H9 (cell line): ENCODE measurements around the gene MYRIP. TPM values are rescaled to one million over a fixed set of nuclear protein-coding genes. Genes with fewer than 3 reads are reported as not detected.

ENCODE experiments used
- DNase-seq: peaks from one replicate; pipeline ENCODE4 v3.0.0-alpha.2; 2017
- H2AFZ ChIP-seq: one replicate; pipeline ENCODE4 v1.6.1; 2013; ENCODE audit warnings: mild to moderate bottlenecking, low read length, control low read depth, moderate library complexity
- H2AK5ac ChIP-seq: 2 replicates; pipeline ENCODE4 v1.6.1; 2013; ENCODE audit warnings: low read length, control low read depth, mixed read lengths; ENCODE audit not compliant: insufficient read length
- H2BK120ac ChIP-seq: one replicate; pipeline ENCODE4 v1.6.1; 2013; ENCODE audit warnings: low read depth, mild to moderate bottlenecking, low read length, control low read depth, inconsistent platforms; ENCODE audit not compliant: poor library complexity, severe bottlenecking
- H2BK12ac ChIP-seq: 2 replicates; pipeline ENCODE4 v1.6.1; 2013; ENCODE audit warnings: low read length, control low read depth, mixed read lengths, low read depth; ENCODE audit not compliant: insufficient read length
- H2BK15ac ChIP-seq: 2 replicates; pipeline ENCODE4 v1.6.1; 2013; ENCODE audit warnings: low read depth, low read length, control low read depth
- H2BK20ac ChIP-seq: one replicate; pipeline ENCODE4 v1.6.1; 2013; ENCODE audit warnings: low read depth, mild to moderate bottlenecking, low read length, control low read depth, inconsistent platforms; ENCODE audit not compliant: poor library complexity, severe bottlenecking
- H2BK5ac ChIP-seq: 2 replicates; pipeline ENCODE4 v1.6.1; 2013; ENCODE audit warnings: low read length, control low read depth, mixed read lengths; ENCODE audit not compliant: insufficient read length
- H3K14ac ChIP-seq: 2 replicates; pipeline ENCODE4 v1.6.1; 2013; ENCODE audit warnings: low read length, control low read depth; ENCODE audit not compliant: insufficient read depth
- H3K18ac ChIP-seq: 2 replicates; pipeline ENCODE4 v1.6.1; 2013; ENCODE audit warnings: low read depth, mild to moderate bottlenecking, mixed read lengths, low read length, control low read depth; ENCODE audit not compliant: insufficient read length
- H3K23ac ChIP-seq: 2 replicates; pipeline ENCODE4 v1.6.1; 2013; ENCODE audit warnings: low read length, control low read depth, mixed read lengths, low read depth; ENCODE audit not compliant: insufficient read length
- H3K23me2 ChIP-seq: 2 replicates; pipeline ENCODE4 v1.6.1; 2013; ENCODE audit warnings: low read depth, mild to moderate bottlenecking, mixed read lengths, low read length, control low read depth; ENCODE audit not compliant: insufficient read length, poor library complexity, severe bottlenecking
- H3K27ac ChIP-seq: 2 replicates; pipeline ENCODE4 v1.5.1; 2013; ENCODE audit warnings: low read length, control low read depth, mixed read lengths, low read depth; ENCODE audit not compliant: insufficient read length
- H3K27me3 ChIP-seq: 2 replicates; pipeline ENCODE4 v1.6.1; 2013; ENCODE audit warnings: low read length, control low read depth, inconsistent platforms; ENCODE audit not compliant: insufficient read depth
- H3K4ac ChIP-seq: 2 replicates; pipeline ENCODE4 v1.6.1; 2013; ENCODE audit warnings: low read depth, mild to moderate bottlenecking, control low read depth, inconsistent platforms, low read length, moderate library complexity
- H3K4me1 ChIP-seq: 2 replicates; pipeline ENCODE4 v1.6.1; 2013; ENCODE audit warnings: low read length, control low read depth, inconsistent platforms; ENCODE audit not compliant: insufficient read depth
- H3K4me2 ChIP-seq: 2 replicates; pipeline ENCODE4 v1.6.1; 2013; ENCODE audit warnings: low read length, control low read depth, mixed read lengths; ENCODE audit not compliant: insufficient read length, insufficient read depth
- H3K56ac ChIP-seq: 2 replicates; pipeline ENCODE4 v1.6.1; 2013; ENCODE audit warnings: low read depth, mild to moderate bottlenecking, mixed read lengths, low read length, control low read depth; ENCODE audit not compliant: insufficient read length
- H3K79me1 ChIP-seq: 2 replicates; pipeline ENCODE4 v1.6.1; 2013; ENCODE audit warnings: low read depth, mild to moderate bottlenecking, moderate library complexity, low read length, control low read depth, inconsistent platforms; ENCODE audit not compliant: insufficient read depth, poor library complexity, severe bottlenecking
- H3K79me2 ChIP-seq: 2 replicates; pipeline ENCODE4 v1.6.1; 2013; ENCODE audit warnings: low read length, control low read depth, inconsistent platforms; ENCODE audit not compliant: insufficient read depth
- H3K9ac ChIP-seq: 2 replicates; pipeline ENCODE4 v1.6.1; 2013; ENCODE audit warnings: low read length, control low read depth, mixed read lengths; ENCODE audit not compliant: insufficient read length; ENCODE audit errors: extremely low read depth
- H3K9me3 ChIP-seq: one replicate; pipeline ENCODE4 v1.6.1; 2013; ENCODE audit warnings: low read depth, low read length, inconsistent platforms; ENCODE audit not compliant: control insufficient read depth
- H3T11ph ChIP-seq: one replicate; pipeline ENCODE4 v1.6.1; 2013; ENCODE audit warnings: mild to moderate bottlenecking, low read length, control low read depth, inconsistent platforms
- H4K20me1 ChIP-seq: one replicate; pipeline ENCODE4 v1.6.1; 2013; ENCODE audit not compliant: control insufficient read depth, insufficient read length, insufficient read depth
- H4K5ac ChIP-seq: 2 replicates; pipeline ENCODE4 v1.6.1; 2013; ENCODE audit warnings: low read depth, mild to moderate bottlenecking, mixed read lengths, low read length, control low read depth; ENCODE audit not compliant: insufficient read length
- H4K8ac ChIP-seq: replicated peaks from 2 replicates; pipeline ENCODE4 v1.6.1; 2013; ENCODE audit warnings: low read length, control low read depth, mixed read lengths, low read depth; ENCODE audit not compliant: insufficient read length
- H4K91ac ChIP-seq: 2 replicates; pipeline ENCODE4 v1.6.1; 2013; ENCODE audit warnings: low read depth, mild to moderate bottlenecking, moderate library complexity, mixed read lengths, low read length, control low read depth; ENCODE audit not compliant: insufficient read length
- H3K27ac Mint-ChIP-seq, 3 experiments: 2 replicates in 2 of 3; 3 replicates in 1 of 3; pipeline ENCODE4 v1.8.0; 2020 to 2021; ENCODE audit warnings: mixed read lengths in 3 of 3, mild to moderate bottlenecking in 1 of 3, moderate library complexity in 1 of 3
- H3K27me3 Mint-ChIP-seq: 2 replicates; pipeline ENCODE4 v1.8.0; 2021; ENCODE audit warnings: low read depth, mild to moderate bottlenecking, moderate library complexity, mixed read lengths
- H3K36me3 Mint-ChIP-seq, 3 experiments: 2 replicates in 2 of 3; 3 replicates in 1 of 3; pipeline ENCODE4 v1.8.0; 2020 to 2021; ENCODE audit warnings: low read depth in 3 of 3, mixed read lengths in 3 of 3; ENCODE audit not compliant: insufficient read depth in 1 of 3
- H3K4me1 Mint-ChIP-seq, 2 experiments: 2 replicates each; pipeline ENCODE4 v1.8.0; 2020; ENCODE audit warnings: mixed read lengths in 2 of 2
- H3K4me3 Mint-ChIP-seq, 2 experiments: 2 replicates in 1 of 2; 3 replicates in 1 of 2; pipeline ENCODE4 v1.8.0; 2020 to 2021; ENCODE audit warnings: mild to moderate bottlenecking in 2 of 2, mixed read lengths in 2 of 2, moderate library complexity in 1 of 2
- H3K9me3 Mint-ChIP-seq, 2 experiments: 2 replicates in 1 of 2; 3 replicates in 1 of 2; pipeline ENCODE4 v1.8.0; 2020; ENCODE audit warnings: mild to moderate bottlenecking in 2 of 2, mixed read lengths in 2 of 2, moderate library complexity in 1 of 2
- total RNA-seq: library from RNA; stranded (reverse); gene quantifications from 2 replicates; pipeline ENCODE4 v1.2.1, GENCODE V29; 2021
- TF ChIP-seq, protein P1 (sequence below): fragments of 200-600 bp; sonication (generic); conservative IDR thresholded peaks from 3 replicates; pipeline ENCODE4 v1.8.0; 2021; ENCODE audit warnings: antibody characterized with exemption, mild to moderate bottlenecking

Gene MYRIP
- total RNA-seq, 1 experiment from 2014 or later, result 1.8 TPM

DNA sequence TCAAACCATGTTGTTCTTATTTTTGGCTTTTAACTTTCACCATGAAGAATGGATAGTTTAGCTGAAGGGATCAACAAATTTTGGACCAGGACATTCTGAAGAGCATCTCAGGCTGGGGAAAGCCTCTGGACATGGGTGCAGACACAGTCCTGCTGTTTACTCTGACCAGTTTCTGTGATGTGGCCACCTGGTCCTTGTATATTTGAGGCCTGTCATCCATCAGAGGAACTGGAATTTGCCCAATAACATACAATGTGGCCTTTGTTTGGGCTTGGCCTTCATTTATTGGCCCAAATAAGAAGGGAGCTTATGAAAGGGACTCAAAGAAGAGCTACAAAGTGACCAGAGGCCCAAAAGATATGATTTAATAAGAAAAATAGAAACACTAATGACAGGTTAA, 127.9 kb downstream of the MYRIP start:
- Histone ChIP-seq H3K4me1 (peaks cover 2% of the 10 kb centered on the region), H3K23me2 (no peaks in the 10 kb centered on the region), H2AFZ (no peak overlapping the region), H4K5ac (no peak overlapping the region), H3K27me3 (no peaks in the 10 kb centered on the region), H3K23ac (no peak overlapping the region), H3K27ac (no peak overlapping the region), H3T11ph (no peak overlapping the region), H3K9ac (no peak overlapping the region), H2BK20ac (no peak overlapping the region), H4K8ac (no peak overlapping the region), H3K4ac (no peak overlapping the region), H3K79me2 (no peaks in the 10 kb centered on the region), H2BK12ac (no peak overlapping the region), H2BK5ac (no peak overlapping the region), H3K14ac (no peak overlapping the region), H3K18ac (no peak overlapping the region), H4K20me1 (no peaks in the 10 kb centered on the region), H3K4me2 (no peak overlapping the region), H2BK15ac (no peak overlapping the region), H3K9me3 (no peaks in the 10 kb centered on the region), H2BK120ac (no peak overlapping the region), H4K91ac (no peak overlapping the region), H2AK5ac (no peak overlapping the region), H3K79me1 (no peaks in the 10 kb centered on the region), H3K56ac (no peak overlapping the region)
- no peak for DNase-seq
- H3K27me3 Mint-ChIP-seq, result no peaks in the 10 kb centered on the region; the same call in 1 of the 2 replicates
- TF ChIP-seq, protein P1, sequence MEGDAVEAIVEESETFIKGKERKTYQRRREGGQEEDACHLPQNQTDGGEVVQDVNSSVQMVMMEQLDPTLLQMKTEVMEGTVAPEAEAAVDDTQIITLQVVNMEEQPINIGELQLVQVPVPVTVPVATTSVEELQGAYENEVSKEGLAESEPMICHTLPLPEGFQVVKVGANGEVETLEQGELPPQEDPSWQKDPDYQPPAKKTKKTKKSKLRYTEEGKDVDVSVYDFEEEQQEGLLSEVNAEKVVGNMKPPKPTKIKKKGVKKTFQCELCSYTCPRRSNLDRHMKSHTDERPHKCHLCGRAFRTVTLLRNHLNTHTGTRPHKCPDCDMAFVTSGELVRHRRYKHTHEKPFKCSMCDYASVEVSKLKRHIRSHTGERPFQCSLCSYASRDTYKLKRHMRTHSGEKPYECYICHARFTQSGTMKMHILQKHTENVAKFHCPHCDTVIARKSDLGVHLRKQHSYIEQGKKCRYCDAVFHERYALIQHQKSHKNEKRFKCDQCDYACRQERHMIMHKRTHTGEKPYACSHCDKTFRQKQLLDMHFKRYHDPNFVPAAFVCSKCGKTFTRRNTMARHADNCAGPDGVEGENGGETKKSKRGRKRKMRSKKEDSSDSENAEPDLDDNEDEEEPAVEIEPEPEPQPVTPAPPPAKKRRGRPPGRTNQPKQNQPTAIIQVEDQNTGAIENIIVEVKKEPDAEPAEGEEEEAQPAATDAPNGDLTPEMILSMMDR, result no peak
- no peaks in the 10 kb centered on the region for H3K9me3 Mint-ChIP-seq
- no peak overlapping the region for H3K4me3 Mint-ChIP-seq
- H3K27ac Mint-ChIP-seq, result no peak overlapping the region
- peaks cover 0 to 12% of the 10 kb centered on the region in 2 experiments; a peak in 2 of 4 replicates for H3K4me1 Mint-ChIP-seq
- no peaks in the 10 kb centered on the region for H3K36me3 Mint-ChIP-seq
